H1 (cell line): ENCODE measurements around the gene IL18RAP.

ENCODE experiments used
- CTCF ChIP-seq, 3 experiments: IDR thresholded peaks; 1 replicate in 2 of 3; 2 replicates in 1 of 3; pipeline versions ENCODE4 v1.5.1 to v1.6.1; 2011; ENCODE audit warnings: low read length in 3 of 3, mild to moderate bottlenecking in 3 of 3, inconsistent platforms in 2 of 3, low read depth in 1 of 3, moderate library complexity in 1 of 3; ENCODE audit not compliant: insufficient read depth in 1 of 3; ENCODE audit errors: control extremely low read depth in 1 of 3
- E2F6 ChIP-seq: IDR thresholded peaks from 2 replicates; pipeline ENCODE4 v1.6.1; 2012; ENCODE audit warnings: inconsistent platforms
- JUND ChIP-seq: IDR thresholded peaks from 2 replicates; pipeline ENCODE4 v1.6.1; 2011; ENCODE audit warnings: mild to moderate bottlenecking, improper control_type of control experiment, low read length
- POLR2A ChIP-seq, 2 experiments: IDR thresholded peaks; 1 replicate in 1 of 2; 2 replicates in 1 of 2; pipeline ENCODE4 v1.6.1; 2011; ENCODE audit warnings: low read depth in 2 of 2, low read length in 2 of 2, mild to moderate bottlenecking in 2 of 2; ENCODE audit errors: control extremely low read depth in 1 of 2
- POLR2AphosphoS5 ChIP-seq: IDR thresholded peaks from 2 replicates; pipeline ENCODE4 v1.6.1; 2011; ENCODE audit warnings: low read depth, low read length
- RNF2 ChIP-seq: fragments of 200-900, 300-1000 bp; sonication (generic); IDR thresholded peaks from 2 replicates; pipeline ENCODE4 v1.7.1; 2016; ENCODE audit warnings: borderline replicate concordance, low read depth, mild to moderate bottlenecking, antibody characterized with exemption, low read length; ENCODE audit not compliant: poor library complexity, severe bottlenecking; ENCODE audit errors: missing control alignments
- USF2 ChIP-seq: IDR thresholded peaks from 2 replicates; pipeline ENCODE4 v1.6.1; 2011; ENCODE audit warnings: low read length, improper control_type of control experiment
- ZNF274 ChIP-seq: IDR thresholded peaks from 2 replicates; pipeline ENCODE4 v1.7.0; 2012; ENCODE audit warnings: low read length, borderline replicate concordance; ENCODE audit errors: extremely low read depth

- TF ChIP-seq POLR2A (IDR thresholded peaks at IDR 0.05; ENCODE audit: control extremely low read depth in 1 of 2, low read depth in 2 of 2, low read length in 2 of 2) (no peak), USF2 (no peak), CTCF (IDR thresholded peaks at IDR 0.05; ENCODE audit: control extremely low read depth in 1 of 3, insufficient read depth in 1 of 3, low read depth in 1 of 3, low read length in 3 of 3) (no peak), E2F6 (no peak), POLR2AphosphoS5 (no peak), JUND (no peak), ZNF274 (no peak), RNF2 (no peak)
Observed at GRCh38 chr2:102427249-102427648, 4.3 kb downstream of the IL18RAP start.
